ENCODE measurements around the gene CNTN5.

The CNTN5 gene

DNA sequence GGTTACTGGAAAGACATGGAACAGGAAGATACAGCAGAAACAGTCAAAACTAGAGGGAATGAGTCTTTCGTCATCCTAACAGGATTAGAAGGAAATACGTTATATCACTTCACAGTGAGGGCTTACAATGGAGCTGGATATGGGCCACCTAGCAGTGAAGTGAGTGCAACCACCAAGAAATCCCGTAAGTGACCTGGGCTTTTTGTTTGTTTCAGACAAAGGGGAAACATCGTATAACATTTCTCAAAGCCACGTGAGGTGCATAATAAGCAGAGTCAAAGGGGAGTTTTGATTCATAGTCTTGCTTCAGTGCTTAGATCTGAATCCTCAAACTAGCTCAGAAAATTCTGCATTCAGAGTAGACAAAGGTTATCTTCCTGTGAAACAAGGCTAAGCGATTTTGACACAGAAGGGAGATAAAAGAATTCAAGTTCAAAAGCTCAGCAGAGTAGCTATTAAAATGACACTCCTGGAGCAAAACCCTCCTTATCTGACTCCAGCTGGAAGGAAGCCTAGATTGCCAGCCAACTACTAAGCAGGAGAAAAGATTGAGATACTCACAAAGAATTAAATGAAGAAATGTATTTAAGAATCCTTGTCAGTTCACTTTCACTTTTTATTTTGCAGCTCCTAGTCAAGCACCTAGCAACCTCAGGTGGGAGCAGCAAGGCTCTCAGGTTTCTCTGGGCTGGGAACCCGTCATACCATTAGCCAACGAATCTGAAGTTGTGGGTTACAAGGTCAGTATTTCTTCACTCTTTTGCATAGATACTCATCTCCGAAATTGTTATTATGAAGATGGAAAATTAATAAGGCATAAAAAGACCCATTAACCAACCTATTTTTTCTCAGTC is 1319.9 kb downstream of the CNTN5 start:
- TF ChIP-seq, protein P1, sequence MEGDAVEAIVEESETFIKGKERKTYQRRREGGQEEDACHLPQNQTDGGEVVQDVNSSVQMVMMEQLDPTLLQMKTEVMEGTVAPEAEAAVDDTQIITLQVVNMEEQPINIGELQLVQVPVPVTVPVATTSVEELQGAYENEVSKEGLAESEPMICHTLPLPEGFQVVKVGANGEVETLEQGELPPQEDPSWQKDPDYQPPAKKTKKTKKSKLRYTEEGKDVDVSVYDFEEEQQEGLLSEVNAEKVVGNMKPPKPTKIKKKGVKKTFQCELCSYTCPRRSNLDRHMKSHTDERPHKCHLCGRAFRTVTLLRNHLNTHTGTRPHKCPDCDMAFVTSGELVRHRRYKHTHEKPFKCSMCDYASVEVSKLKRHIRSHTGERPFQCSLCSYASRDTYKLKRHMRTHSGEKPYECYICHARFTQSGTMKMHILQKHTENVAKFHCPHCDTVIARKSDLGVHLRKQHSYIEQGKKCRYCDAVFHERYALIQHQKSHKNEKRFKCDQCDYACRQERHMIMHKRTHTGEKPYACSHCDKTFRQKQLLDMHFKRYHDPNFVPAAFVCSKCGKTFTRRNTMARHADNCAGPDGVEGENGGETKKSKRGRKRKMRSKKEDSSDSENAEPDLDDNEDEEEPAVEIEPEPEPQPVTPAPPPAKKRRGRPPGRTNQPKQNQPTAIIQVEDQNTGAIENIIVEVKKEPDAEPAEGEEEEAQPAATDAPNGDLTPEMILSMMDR (conservative IDR thresholded peaks at IDR 0.05): no peak
- H3K27ac ChIP-seq: no peak overlapping the region

DNA sequence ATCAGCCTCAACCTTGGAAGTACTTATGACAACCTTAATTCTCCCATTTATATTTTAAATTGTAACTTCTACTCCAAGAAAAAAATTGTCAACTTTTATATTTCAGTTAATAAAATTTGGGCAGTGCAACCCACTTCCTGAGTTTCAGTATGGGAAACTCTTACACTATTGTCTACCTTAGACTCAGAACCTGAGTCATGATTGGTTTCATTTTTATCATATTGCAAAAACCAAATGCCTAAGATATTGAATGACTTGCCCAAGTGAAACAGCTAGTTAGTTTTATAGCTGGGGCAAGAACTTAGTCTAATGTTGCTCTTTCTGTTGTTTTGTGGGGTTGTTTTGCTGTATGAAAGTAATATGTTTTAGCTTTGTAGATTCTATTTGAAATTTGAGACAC is 1332.3 kb downstream of the CNTN5 start:
- TF ChIP-seq, protein P1 (conservative IDR thresholded peaks at IDR 0.05): no peak
- no peak overlapping the region for H3K27ac ChIP-seq

DNA sequence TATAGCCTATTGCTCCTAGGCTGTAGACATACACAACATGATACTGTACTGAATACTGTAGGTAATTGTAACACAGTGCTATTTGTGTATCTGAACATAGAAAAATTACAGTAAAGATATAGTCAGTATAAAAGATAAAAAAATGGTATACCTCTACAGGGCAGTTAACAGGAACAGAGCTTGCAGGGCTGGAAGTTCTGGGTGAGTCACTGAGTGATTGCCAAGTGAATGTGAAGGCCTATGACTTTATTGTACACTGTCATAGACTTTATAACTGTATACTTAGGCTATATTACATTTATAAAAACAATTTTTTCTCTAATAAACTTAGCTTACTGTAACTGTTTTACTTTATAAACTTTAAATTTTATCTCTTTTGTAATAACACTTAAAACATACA is 1334.0 kb downstream of the CNTN5 start:
- TF ChIP-seq, protein P1 (conservative IDR thresholded peaks at IDR 0.05): no peak

DNA sequence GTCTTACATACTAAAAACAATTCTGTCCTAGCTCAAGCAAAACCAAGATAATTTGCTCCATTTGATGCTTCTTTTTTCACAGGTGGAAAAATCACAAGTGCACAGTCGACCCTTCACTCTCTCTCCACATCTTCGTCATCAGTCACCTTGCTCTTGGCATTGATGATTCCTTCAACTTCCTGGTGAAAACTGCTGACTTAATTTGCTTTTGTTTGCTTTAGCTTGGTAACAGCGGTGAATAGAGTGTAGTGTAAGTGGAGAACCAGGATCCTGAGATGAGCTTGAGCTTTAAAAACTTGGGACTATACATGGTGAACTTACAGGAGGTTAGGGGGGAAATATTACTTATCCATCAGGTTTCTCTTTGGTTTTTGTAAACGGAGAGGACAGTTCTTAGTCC is 1335.3 kb downstream of the CNTN5 start:
- TF ChIP-seq, protein P1 (conservative IDR thresholded peaks at IDR 0.05): no peak
- H3K27ac ChIP-seq: no peak overlapping the region

More for the DNA sequence above, 1334.0 kb downstream of the CNTN5 start:
- no peak overlapping the region for H3K27ac ChIP-seq

DNA sequence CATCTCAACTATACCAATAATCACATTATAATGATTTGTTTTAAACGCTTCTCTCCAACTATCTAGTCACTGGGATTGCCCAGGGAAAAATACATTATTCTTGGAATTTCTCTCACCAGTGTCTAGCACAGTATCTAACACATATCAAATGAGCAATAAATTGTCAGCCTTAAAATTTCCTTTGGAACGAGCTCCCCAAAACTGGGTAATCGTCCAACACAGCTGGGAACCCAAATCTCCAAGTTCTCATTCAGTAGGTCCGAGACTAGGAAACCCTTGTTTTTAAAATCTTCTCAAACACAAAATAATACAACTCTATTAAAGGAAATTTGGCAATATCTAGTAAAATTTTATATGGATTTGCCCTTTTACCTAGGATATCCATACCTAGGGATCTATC is 1338.5 kb downstream of the CNTN5 start:
- no peak overlapping the region for H3K27ac ChIP-seq
- TF ChIP-seq, protein P1 (conservative IDR thresholded peaks at IDR 0.05): no peak

DNA sequence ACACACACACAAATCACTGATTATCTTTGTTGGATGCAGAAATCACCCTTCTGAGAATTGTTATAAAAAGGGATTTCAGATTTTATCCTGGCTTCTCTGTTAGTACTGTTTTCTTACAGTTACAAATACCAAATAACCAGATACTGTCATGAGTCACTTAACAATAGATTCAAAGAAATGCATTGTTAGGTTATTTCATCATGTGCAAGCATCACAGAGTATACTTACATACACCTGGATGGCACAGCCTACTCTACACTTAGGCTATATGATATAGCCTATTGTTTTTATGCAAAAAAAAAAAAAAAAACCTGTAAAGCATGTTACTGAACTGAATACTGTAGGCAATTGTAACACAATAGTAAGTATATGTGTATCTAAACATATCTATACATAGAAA is 1347.1 kb downstream of the CNTN5 start:
- TF ChIP-seq, protein P1 (conservative IDR thresholded peaks at IDR 0.05): no peak
- H3K27ac ChIP-seq: no peak overlapping the region

DNA sequence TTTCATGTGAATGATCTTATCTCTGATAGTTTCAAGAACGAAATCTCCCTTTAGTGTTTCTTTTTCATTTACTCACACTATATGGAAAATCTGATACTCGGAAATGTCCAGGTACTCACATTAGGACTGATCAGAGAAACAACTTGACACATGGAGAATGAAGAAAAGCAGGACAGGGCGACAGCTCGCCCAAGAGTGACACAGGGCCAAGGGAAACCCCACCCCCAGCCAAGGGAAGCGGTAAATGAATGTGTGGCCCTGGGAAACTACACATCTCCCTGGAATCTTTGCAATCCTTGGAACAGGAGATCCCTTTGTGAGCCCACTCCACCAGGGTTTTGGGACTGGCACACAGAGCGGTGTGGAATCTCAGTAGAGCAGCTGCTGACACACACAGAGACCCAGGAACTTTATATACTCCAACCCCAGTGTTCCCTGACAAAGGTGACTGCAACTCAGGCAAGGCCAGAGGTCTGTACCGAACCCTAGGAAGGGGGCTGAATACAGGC is 1362.7 kb downstream of the CNTN5 start:
- TF ChIP-seq, protein P1 (conservative IDR thresholded peaks at IDR 0.05): no peak
- H3K27ac ChIP-seq: no peak overlapping the region

Measured in VCaP (cell line).